HG03460 (cell line): Measurements from ENCODE around the gene OR8J3.
"Not testable (repeated sequence)": the region's sequence is repeated elsewhere in the genome, so short reads cannot be mapped to it uniquely, and the experiment has no call there.

Experiments used
- ATAC-seq: cut with Tn5 transposase; IDR thresholded peaks from one replicate; pipeline ENCODE4 v1.9.1; 2021; ENCODE audit not compliant: unreplicated experiment

OR8J3 gene

GRCh38 chr11:56140151-56140661, at the start of gene OR8J3:
Gene OR8J3 (minus strand): TSS chr11:56140201. CDS start chr11:56137718, 2,483 bp downstream.
- ATAC-seq: no peak

GRCh38 chr11:56188602-56189001, 48.6 kb upstream of the OR8J3 start:
- no peak for ATAC-seq

- no peak for ATAC-seq
Measured at GRCh38 chr11:56183459-56183858, 43.5 kb upstream of the OR8J3 start.

- no peak for ATAC-seq
Measured at GRCh38 chr11:56176318-56176717, 36.3 kb upstream of the OR8J3 start, which contains the start of gene OR5J2. Gene OR5J2 (plus strand): TSS chr11:56176618. CDS start chr11:56176618, 0 bp downstream.

- no peak for ATAC-seq
Measured at GRCh38 chr11:56172256-56172830, 32.3 kb upstream of the OR8J3 start.

- no peak for ATAC-seq
Measured at GRCh38 chr11:56163804-56164203, 23.8 kb upstream of the OR8J3 start.

GRCh38 chr11:56160217-56160616, 20.2 kb upstream of the OR8J3 start, which contains the start of gene OR8K5:
Gene OR8K5 (minus strand): TSS chr11:56160317. CDS start chr11:56160317, 0 bp downstream.
- ATAC-seq: no peak

- ATAC-seq: no peak
Measured at GRCh38 chr11:56152333-56152732, 12.3 kb upstream of the OR8J3 start.

GRCh38 chr11:56151376-56151775, 11.4 kb upstream of the OR8J3 start:
- no peak for ATAC-seq

GRCh38 chr11:56143681-56144080, 3.7 kb upstream of the OR8J3 start:
- ATAC-seq: not testable (repeated sequence)

GRCh38 chr11:56122073-56122472, 17.9 kb downstream of the OR8J3 start, which contains the start of gene OR8H3:
Gene OR8H3 (plus strand): TSS chr11:56122373. CDS start chr11:56122373, 0 bp downstream.
- ATAC-seq: no peak

- no peak for ATAC-seq
Measured at GRCh38 chr11:56103210-56103737, 36.7 kb downstream of the OR8J3 start, which contains the start of gene OR8H2. Gene OR8H2 (plus strand): TSS chr11:56103687. CDS start chr11:56105043, 1,356 bp downstream.

GRCh38 chr11:56093008-56093407, 47.0 kb downstream of the OR8J3 start, which contains the start of gene OR8I2:
Gene OR8I2 (plus strand): TSS chr11:56093308. CDS start chr11:56093308, 0 bp downstream.
- ATAC-seq: no peak

GRCh38 chr11:56089697-56090096, 50.3 kb downstream of the OR8J3 start:
- ATAC-seq: no peak
